Upper lobe of left lung (tissue), 4 donors: Measurements from ENCODE around the gene PDSS2.

Experiments
- CTCF ChIP-seq, 6 experiments: fragments of 450-650 bp in 4 of 6; fragments of 200-600 bp in 2 of 6; sonication (generic) in 2 of 6; IDR thresholded peaks; one replicate each; pipeline ENCODE4 v1.5.1; 2016 to 2019; ENCODE audit warnings: antibody characterized with exemption in 6 of 6
- EP300 ChIP-seq, 4 donors: sonication (generic); formaldehyde crosslinking; IDR thresholded peaks; one replicate each; pipeline ENCODE4 v1.5.1; 2017; ENCODE audit warnings: antibody characterized with exemption in 4 of 4, control low read depth in 2 of 4
- POLR2A ChIP-seq, 4 donors: fragments of 450-650 bp; IDR thresholded peaks; one replicate each; pipeline ENCODE4 v1.5.1; 2016 to 2017; ENCODE audit warnings: antibody characterized with exemption in 4 of 4, mild to moderate bottlenecking in 2 of 4

- TF ChIP-seq CTCF (IDR thresholded peaks at IDR 0.05) = no peak
- no peak for TF ChIP-seq EP300 (IDR thresholded peaks at IDR 0.05)
- no peak for TF ChIP-seq POLR2A (IDR thresholded peaks at IDR 0.05)
These were observed 224.4 kb downstream of the PDSS2 start for GRCh38 chr6:107235007-107235406.
